SW 1271 (cell line): ENCODE results near the gene TUBA4B.
A peak's percentile ranks its signal among the peaks of the same experiment; 100 is the strongest.
"Not testable (repeated sequence)": the region's sequence is repeated elsewhere in the genome, so short reads cannot be mapped to it uniquely, and the experiment has no call there.

Source experiments
- DNase-seq, 2 experiments: peaks; one replicate each; lab custom pipeline; 2025; lab: John Stamatoyannopoulos, UW

Gene TUBA4B

GRCh38 chr2:219277703-219278654 lies 24.9 kb downstream of the TUBA4B start:
- peak; percentile 11 to 69 for DNase-seq

- no peak for DNase-seq
These were observed 25.7 kb downstream of the TUBA4B start for GRCh38 chr2:219278655-219279150.

- peak; percentile 86 to 94 for DNase-seq
These were observed 26.3 kb downstream of the TUBA4B start, which contains the start of gene DNAJB2 for GRCh38 chr2:219279151-219279915. TSS of gene DNAJB2 (plus strand) at chr2:219279366. CDS start at chr2:219279834, 468 bp downstream.

GRCh38 chr2:219279916-219280516 lies 27.0 kb downstream of the TUBA4B start:
- no peak for DNase-seq

- DNase-seq = no peak
These were observed 27.6 kb downstream of the TUBA4B start for GRCh38 chr2:219280651-219281050.

- no peak for DNase-seq
These were observed 28.5 kb downstream of the TUBA4B start for GRCh38 chr2:219281588-219281987.

- no peak for DNase-seq
These were observed 29.3 kb downstream of the TUBA4B start for GRCh38 chr2:219282375-219282774.

GRCh38 chr2:219282943-219283581 lies 30.0 kb downstream of the TUBA4B start:
- no peak for DNase-seq

GRCh38 chr2:219284501-219285372 lies 31.7 kb downstream of the TUBA4B start:
- DNase-seq = no peak

- DNase-seq = no peak
These were observed 32.3 kb downstream of the TUBA4B start for GRCh38 chr2:219285373-219285735.

- DNase-seq = no peak
These were observed 32.9 kb downstream of the TUBA4B start for GRCh38 chr2:219285894-219286425.

GRCh38 chr2:219286436-219287115 lies 33.5 kb downstream of the TUBA4B start:
- DNase-seq = no peak

GRCh38 chr2:219287116-219287440 lies 34.0 kb downstream of the TUBA4B start:
- DNase-seq = not testable (repeated sequence)

GRCh38 chr2:219287580-219288265 lies 34.7 kb downstream of the TUBA4B start:
- DNase-seq = no peak

- no peak for DNase-seq
These were observed 36.1 kb downstream of the TUBA4B start for GRCh38 chr2:219289195-219289536.

GRCh38 chr2:219289537-219290361 lies 36.7 kb downstream of the TUBA4B start:
- no peak for DNase-seq

- no peak for DNase-seq
These were observed 37.5 kb downstream of the TUBA4B start for GRCh38 chr2:219290381-219291171.

- no peak for DNase-seq
These were observed 38.4 kb downstream of the TUBA4B start for GRCh38 chr2:219291394-219291793.
